SK-N-MC (cell line): ENCODE measurements around the gene INSYN2B.

Experiments
- EZH2 ChIP-seq: fragments of 200-600 bp; sonication (generic); IDR thresholded peaks from one replicate; pipeline ENCODE4 v1.6.1; 2017; ENCODE audit warnings: antibody characterized with exemption
- FOXP2 ChIP-seq: optimal IDR thresholded peaks from 2 replicates; pipeline ENCODE3; 2011; ENCODE audit warnings: mild to moderate bottlenecking, moderate library complexity; ENCODE audit not compliant: insufficient read depth; ENCODE audit errors: extremely low read length, control extremely low read depth
- POLR2AphosphoS5 ChIP-seq: IDR thresholded peaks from 2 replicates; pipeline ENCODE4 v1.6.1; 2012; ENCODE audit warnings: mild to moderate bottlenecking, low read depth, low read length, borderline replicate concordance

GRCh38 chr5:169850409-169850808 is 129.9 kb downstream of the INSYN2B start:
- no peak for TF ChIP-seq EZH2
- TF ChIP-seq POLR2AphosphoS5 = no peak
- TF ChIP-seq FOXP2 = no peak
